CD4-positive, alpha-beta T cell treated with Interleukin-17A for 1 hour (primary cell): ENCODE results near the gene DESI1.
A peak's percentile ranks its signal among the peaks of the same experiment; 100 is the strongest.
"Not testable (repeated sequence)": the region's sequence is repeated elsewhere in the genome, so short reads cannot be mapped to it uniquely, and the experiment has no call there.

Experiments
- DNase-seq: peaks from one replicate; pipeline ENCODE4 v3.0.0-alpha.2; 2020

Gene DESI1

GRCh38 chr22:41631615-41632014, 10.8 kb upstream of the DESI1 start:
- DNase-seq: not testable (repeated sequence)

- not testable (repeated sequence) for DNase-seq
These were observed 10.3 kb upstream of the DESI1 start for GRCh38 chr22:41631115-41631514.

- DNase-seq: no peak
These were observed 4.7 kb upstream of the DESI1 start for GRCh38 chr22:41625577-41625976.

- DNase-seq: no peak
These were observed 1.0 kb upstream of the DESI1 start for GRCh38 chr22:41621911-41622179.

GRCh38 chr22:41621099-41621910, 462 bp upstream of the DESI1 start, which contains the start of gene XRCC6:
TSS of gene XRCC6 (plus strand) at chr22:41621295. CDS start at chr22:41622005, 710 bp downstream.
- peak; percentile 100 for DNase-seq

- DNase-seq: peak; percentile 52
These were observed 759 bp downstream of the DESI1 start for GRCh38 chr22:41619979-41620588.

- no peak for DNase-seq
These were observed 7.4 kb downstream of the DESI1 start for GRCh38 chr22:41613456-41613855.

- no peak for DNase-seq
These were observed 8.1 kb downstream of the DESI1 start for GRCh38 chr22:41612603-41613306.

GRCh38 chr22:41608386-41608785, 12.5 kb downstream of the DESI1 start:
- DNase-seq: no peak

- DNase-seq: peak; percentile 88
These were observed 16.9 kb downstream of the DESI1 start for GRCh38 chr22:41603873-41604332.

GRCh38 chr22:41600976-41601375, 19.9 kb downstream of the DESI1 start:
- no peak for DNase-seq

GRCh38 chr22:41598891-41599635, 21.8 kb downstream of the DESI1 start:
- no peak for DNase-seq

- DNase-seq: no peak
These were observed 22.8 kb downstream of the DESI1 start for GRCh38 chr22:41598081-41598480.

- no peak for DNase-seq
These were observed 23.2 kb downstream of the DESI1 start for GRCh38 chr22:41597635-41597953.

GRCh38 chr22:41596776-41597634, 23.8 kb downstream of the DESI1 start:
- peak; percentile 43 for DNase-seq

GRCh38 chr22:41595703-41596102, 25.1 kb downstream of the DESI1 start:
- DNase-seq: no peak

GRCh38 chr22:41593336-41593960, 27.4 kb downstream of the DESI1 start:
- not testable (repeated sequence) for DNase-seq

- peak; percentile 100 for DNase-seq
These were observed 31.2 kb downstream of the DESI1 start, which contains the start of gene PMM1 for GRCh38 chr22:41589391-41590241. TSS of gene PMM1 (minus strand) at chr22:41589840. CDS start at chr22:41589805, 35 bp downstream.

- no peak for DNase-seq
These were observed 33.5 kb downstream of the DESI1 start for GRCh38 chr22:41587347-41587723.

- DNase-seq: no peak
These were observed 34.9 kb downstream of the DESI1 start for GRCh38 chr22:41585898-41586297.

- DNase-seq: no peak
These were observed 36.0 kb downstream of the DESI1 start for GRCh38 chr22:41584881-41585280.
